GM10248 (cell line): ENCODE results near the gene NDUFS2.

ENCODE experiments used
- CTCF ChIA-PET: fragments of 300-600 bp; sonication (Branson Sonifier 250); formaldehyde crosslinking; extraction: SDS; loops from one replicate; lab custom pipeline; 2021; ENCODE audit warnings: antibody characterized with exemption; lab: Yijun Ruan, JAX
- POLR2A ChIA-PET: fragments of 350-650 bp; sonication (Branson Sonifier 250); formaldehyde crosslinking; extraction: SDS; loops from one replicate; lab custom pipeline; 2020; ENCODE audit warnings: antibody characterized with exemption; lab: Yijun Ruan, JAX
- DNase-seq: peaks from one replicate; pipeline ENCODE4 v3.0.0; 2012; ENCODE audit errors: extremely low spot score
- TF ChIP-seq, protein P1 (sequence below): IDR thresholded peaks from 2 replicates; pipeline ENCODE4 v1.5.1; 2012; ENCODE audit warnings: mild to moderate bottlenecking, low read depth; ENCODE audit errors: extremely low read depth, missing control alignments, control extremely low read depth

NDUFS2 gene

DNA sequence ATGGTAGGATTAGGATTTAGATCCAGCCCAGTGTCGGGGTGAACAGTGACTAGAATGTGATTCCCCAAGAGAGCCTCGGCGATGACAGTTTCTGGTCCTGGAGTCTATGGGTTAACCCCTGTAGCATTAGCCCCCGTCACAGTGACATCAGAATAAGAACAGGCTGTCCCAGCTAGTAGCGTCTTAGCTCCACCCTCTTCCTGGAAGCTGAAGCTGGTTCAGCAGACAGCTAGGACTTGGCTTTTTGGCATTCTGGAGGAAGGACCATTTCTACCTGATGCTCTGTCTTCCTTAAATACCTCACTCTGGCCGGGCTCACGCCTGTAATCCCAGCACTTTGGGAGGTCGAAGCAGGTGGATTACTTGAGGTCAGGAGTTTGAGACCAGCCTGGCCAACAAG, 5.0 kb downstream of the NDUFS2 start:
- ChIA-PET CTCF (interaction anchor here (1.0 to 13.8 kb wide), 6 partner anchors 9 to 175 kb away, joined by 3 to 117 read pairs (median 16); partner anchors contain the start of gene TOMM40L), POLR2A (interaction anchor here (1.4 kb wide), 1 partner anchor 18 kb away, joined by 3 read pairs; the partner anchor contains the start of gene TOMM40L)
- no peak for DNase-seq
- TF ChIP-seq, protein P1, sequence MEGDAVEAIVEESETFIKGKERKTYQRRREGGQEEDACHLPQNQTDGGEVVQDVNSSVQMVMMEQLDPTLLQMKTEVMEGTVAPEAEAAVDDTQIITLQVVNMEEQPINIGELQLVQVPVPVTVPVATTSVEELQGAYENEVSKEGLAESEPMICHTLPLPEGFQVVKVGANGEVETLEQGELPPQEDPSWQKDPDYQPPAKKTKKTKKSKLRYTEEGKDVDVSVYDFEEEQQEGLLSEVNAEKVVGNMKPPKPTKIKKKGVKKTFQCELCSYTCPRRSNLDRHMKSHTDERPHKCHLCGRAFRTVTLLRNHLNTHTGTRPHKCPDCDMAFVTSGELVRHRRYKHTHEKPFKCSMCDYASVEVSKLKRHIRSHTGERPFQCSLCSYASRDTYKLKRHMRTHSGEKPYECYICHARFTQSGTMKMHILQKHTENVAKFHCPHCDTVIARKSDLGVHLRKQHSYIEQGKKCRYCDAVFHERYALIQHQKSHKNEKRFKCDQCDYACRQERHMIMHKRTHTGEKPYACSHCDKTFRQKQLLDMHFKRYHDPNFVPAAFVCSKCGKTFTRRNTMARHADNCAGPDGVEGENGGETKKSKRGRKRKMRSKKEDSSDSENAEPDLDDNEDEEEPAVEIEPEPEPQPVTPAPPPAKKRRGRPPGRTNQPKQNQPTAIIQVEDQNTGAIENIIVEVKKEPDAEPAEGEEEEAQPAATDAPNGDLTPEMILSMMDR, result no peak

DNA sequence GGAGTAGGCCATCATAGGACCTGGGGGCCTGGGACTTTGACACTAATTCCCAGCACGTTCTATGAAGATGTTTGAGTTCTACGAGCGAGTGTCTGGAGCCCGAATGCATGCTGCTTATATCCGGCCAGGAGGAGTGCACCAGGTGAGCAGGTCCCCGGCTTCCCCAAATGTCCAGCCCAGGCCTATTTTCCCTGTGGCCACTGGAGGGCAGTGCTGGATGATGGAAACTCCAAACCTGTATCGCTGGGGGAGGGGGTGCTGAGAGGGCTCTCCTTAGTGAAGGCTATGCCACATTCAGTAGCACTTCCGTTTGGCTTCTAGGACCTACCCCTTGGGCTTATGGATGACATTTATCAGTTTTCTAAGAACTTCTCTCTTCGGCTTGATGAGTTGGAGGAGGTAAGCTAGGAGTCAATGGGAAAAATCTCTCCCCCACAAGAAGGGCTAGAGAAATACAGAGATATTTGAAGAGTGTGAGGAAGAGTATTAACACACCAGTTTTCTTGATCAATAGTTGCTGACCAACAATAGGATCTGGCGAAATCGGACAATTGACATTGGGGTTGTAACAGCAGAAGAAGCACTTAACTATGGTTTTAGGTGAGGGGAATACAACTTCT, 7.7 kb downstream of the NDUFS2 start:
- DNase-seq, result peak; percentile 74
- ChIA-PET POLR2A (no interaction called here), CTCF (interaction anchor here (0.8 to 13.8 kb wide), 17 partner anchors 8 to 173 kb away, joined by 3 to 248 read pairs (median 5); partner anchors contain the start of genes APOA2, CFAP126, NDUFS2 and TOMM40L)
- TF ChIP-seq, protein P1, result peak; percentile 90

DNA sequence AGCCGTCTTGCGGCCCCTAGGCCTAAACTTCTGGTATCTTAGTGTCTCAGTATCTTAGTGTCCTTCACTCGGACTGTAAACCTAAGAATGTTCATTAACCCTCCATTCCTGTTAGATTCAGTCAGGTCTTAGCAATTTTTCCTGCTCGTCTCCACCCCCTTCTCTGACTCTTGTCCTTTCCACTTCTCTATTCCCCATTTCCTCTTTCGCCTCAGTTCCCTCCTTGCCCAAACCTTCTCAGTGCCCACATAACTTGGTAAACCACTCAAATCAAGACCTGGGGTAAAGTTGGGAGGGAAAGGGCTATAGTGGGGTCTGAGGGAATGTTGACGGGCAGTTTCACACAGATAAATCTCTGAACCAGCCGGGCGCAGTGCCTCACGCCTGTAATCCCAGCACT, 12.2 kb downstream of the NDUFS2 start:
- CTCF ChIA-PET, result interaction anchor here (12.0 kb wide), 1 partner anchor 10 kb away, joined by 248 read pairs; the partner anchor contains the start of genes APOA2 and TOMM40L
- no peak for DNase-seq
- TF ChIP-seq, protein P1, result no peak
- POLR2A ChIA-PET, result no interaction called here

DNA sequence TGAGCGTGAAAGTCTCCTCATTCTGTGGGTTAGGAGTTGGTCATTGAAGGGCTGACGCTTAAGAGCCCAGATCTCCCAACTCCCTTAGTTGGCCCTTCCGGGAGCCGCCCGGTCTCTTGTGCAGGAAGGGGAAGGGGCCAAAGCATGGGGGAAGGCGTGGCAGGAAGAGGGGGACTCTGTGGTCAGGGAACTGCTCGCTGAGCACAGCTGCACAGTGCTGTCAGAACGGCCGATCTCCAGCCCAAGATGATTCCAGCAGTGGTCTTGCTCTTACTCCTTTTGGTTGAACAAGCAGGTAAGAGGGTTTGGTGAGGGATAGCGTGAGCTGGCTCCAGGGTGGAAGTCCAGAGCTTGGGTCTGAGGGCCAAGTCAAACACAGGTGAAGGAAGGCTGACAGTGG, 12.9 kb downstream of the NDUFS2 start, which contains the start of gene FCER1G:
TSS of gene FCER1G (plus strand) at position 220 of the 400 bp plus-strand sequence. CDS start at position 247, 27 bp downstream.
- CTCF ChIA-PET, result interaction anchor here (0.9 to 12.0 kb wide), 5 partner anchors 10 to 168 kb away, joined by 3 to 248 read pairs (median 10); partner anchors contain the start of genes APOA2, NDUFS2 and TOMM40L

DNA sequence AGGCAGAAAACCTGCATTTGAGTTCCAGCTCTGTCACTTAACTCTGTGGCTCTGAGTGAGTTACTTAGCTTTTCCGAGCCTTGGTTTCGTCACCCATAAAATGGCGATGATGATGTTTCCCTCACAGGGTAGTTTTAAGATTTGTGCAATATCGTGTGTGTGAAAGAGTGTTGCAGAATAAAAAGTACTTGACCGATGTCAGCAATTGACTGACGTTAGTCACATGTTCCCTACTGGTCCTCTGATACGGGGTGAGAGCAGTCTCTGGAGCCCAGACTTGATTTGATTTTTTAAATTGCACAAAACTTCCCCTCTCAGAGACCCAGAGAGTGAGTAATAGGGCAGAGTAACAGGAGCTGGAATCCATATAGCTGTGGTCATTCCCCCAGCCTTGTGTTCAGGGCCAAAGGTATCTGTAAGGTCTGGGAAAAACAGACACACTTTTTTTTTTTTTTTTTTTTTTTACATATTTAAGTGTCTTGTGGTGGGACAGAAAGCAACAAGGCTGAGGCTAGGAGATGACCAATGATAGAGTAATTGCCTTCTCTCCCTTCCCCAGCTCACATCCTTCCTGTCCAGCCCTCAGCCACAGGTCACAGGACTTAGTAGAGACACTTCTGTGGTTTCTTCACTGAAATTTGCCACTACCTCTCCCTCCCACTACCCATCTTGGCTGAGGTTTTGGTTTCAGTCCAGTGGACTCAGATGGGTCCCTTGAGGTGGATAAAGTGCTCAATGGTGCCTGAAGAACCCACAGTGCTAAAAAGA, 15.0 kb downstream of the NDUFS2 start:
- TF ChIP-seq, protein P1, result no peak
- DNase-seq, result peak; percentile 63
- ChIA-PET CTCF (interaction anchor here (1.2 to 12.0 kb wide), 7 partner anchors 8 to 164 kb away, joined by 3 to 248 read pairs (median 10); partner anchors contain the start of genes APOA2, NDUFS2 and TOMM40L), POLR2A (interaction anchor here (0.6 kb wide), 1 partner anchor 19 kb away, joined by 3 read pairs; no protein-coding TSS in a partner anchor)

More for the DNA sequence above, 12.9 kb downstream of the NDUFS2 start, which contains the start of gene FCER1G:
- no peak for DNase-seq
- POLR2A ChIA-PET, result no interaction called here
- TF ChIP-seq, protein P1, result no peak

DNA sequence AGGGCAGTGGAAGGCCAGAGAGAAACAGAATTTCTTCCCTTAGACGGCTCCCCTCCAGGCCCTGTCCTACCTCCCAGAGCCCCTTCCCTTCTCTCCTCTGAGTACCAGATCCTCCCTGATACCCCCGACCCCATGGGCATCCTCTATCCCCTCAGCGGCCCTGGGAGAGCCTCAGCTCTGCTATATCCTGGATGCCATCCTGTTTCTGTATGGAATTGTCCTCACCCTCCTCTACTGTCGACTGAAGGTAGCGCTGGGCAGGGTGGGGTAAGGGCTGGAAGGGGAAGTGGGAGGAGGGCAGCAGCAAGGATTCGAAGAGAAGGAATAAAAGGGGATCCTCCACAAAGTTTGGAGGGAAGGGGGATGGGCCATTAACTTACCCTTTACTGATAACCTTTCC, 15.7 kb downstream of the NDUFS2 start:
- ChIA-PET POLR2A (no interaction called here), CTCF (interaction anchor here (1.2 to 14.0 kb wide), 10 partner anchors 4 to 164 kb away, joined by 3 to 248 read pairs (median 12); partner anchors contain the start of genes APOA2, FCER1G, NDUFS2 and TOMM40L)
- DNase-seq, result no peak
- TF ChIP-seq, protein P1, result no peak
